ENCODE data around the gene RAI14. TPM values are rescaled to one million over a fixed set of nuclear protein-coding genes. Genes with fewer than 3 reads are reported as not detected.

Gene RAI14
- total and polyA plus RNA-seq, 2 experiments from 2014 or later, result 42.2 to 49.6 TPM

DNA sequence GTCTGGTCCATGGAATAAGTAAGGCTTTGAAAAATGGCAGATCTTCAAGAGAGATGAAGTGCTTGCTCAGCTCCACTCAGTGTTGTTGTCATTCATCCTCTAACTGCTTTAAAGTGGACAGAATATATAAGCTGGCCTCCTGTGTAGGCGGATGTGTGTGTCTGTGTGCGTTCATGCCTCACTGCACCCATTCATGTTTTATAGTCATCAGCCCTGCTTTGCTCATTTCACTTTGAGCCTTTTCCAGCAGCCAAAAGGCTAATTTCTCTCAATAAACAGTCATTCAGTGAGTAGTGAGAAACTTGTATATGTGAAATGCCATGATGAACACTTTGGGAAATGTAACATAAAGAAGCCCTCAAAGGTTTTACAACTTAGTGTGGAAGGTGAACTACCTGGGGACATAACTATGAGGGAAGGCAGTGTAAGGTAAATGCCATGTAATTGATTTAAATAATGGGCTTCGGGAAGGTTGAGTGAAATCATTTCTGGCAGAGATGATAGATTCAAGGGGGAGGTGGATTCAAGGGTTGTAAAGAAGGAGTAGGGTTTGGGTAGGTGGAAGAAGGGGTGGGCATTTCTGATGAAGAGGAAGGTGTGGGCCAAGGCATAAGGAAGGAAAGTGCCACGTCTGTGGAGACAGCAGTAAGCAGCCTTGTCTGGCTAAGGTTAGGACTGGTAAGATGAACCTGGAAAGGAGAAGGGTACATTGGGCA is 198.5 kb downstream of the RAI14 start:
- H3K79me2 ChIP-seq, result no peaks in the 10 kb centered on the region
- H2AFZ ChIP-seq, result no peak overlapping the region
- H3K4me3 ChIP-seq, result no peak overlapping the region
- H3K27me3 ChIP-seq, result no peaks in the 10 kb centered on the region
- H3K27ac ChIP-seq, result no peak overlapping the region
- no peaks in the 10 kb centered on the region for H3K9me3 ChIP-seq (ENCODE audit: low read depth)
- no peaks in the 10 kb centered on the region for H4K20me1 ChIP-seq (ENCODE audit: insufficient read depth, poor library complexity, severe bottlenecking)
- TF ChIP-seq EZH2 (IDR thresholded peaks at IDR 0.05; ENCODE audit: borderline replicate concordance), result no peak
- no peak for TF ChIP-seq CTCF (IDR thresholded peaks at IDR 0.05; ENCODE audit: poor library complexity)
- no peak for TF ChIP-seq EZH2phosphoT487 (IDR thresholded peaks at IDR 0.05; ENCODE audit: low read depth, severe bottlenecking, unreplicated experiment)
- H3K4me1 ChIP-seq (ENCODE audit: insufficient read depth), result no peaks in the 10 kb centered on the region
- H3K9me2 ChIP-seq (replicated peaks; ENCODE audit: insufficient read depth), result no peaks in the 10 kb centered on the region
- no peak overlapping the region for H3K4me2 ChIP-seq
- no peaks in the 10 kb centered on the region for H3K36me3 ChIP-seq (replicated peaks; ENCODE audit: insufficient read depth, low read depth)
- no peak for DNase-seq (ENCODE audit: low spot score)
- 84% methylated on average over 4 of the region's 4 CpGs for WGBS (ENCODE audit: low lambda C conversion rate, missing lambda C conversion rate)

DNA sequence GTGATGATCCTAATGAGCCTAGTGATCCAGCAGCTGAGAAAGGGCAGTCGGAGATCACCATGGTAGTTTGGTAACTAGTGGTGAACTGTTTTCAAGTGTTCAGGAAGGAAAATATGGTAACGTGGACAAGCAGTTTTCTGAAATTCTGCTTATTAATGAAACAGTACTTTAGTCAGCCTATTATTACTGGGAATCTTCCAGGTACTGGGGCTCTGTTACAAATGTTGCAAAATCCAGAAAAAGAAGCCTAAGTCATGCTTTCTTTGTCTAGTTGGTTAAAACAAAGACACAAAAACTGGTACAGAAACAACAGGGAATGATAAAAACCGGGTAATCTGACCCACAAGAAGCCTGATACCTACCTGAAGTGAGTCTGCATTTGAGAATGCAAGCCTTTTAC is 201.0 kb downstream of the RAI14 start:
- Histone ChIP-seq H2AFZ (no peak overlapping the region), H3K4me3 (no peak overlapping the region), H4K20me1 (ENCODE audit: insufficient read depth, poor library complexity, severe bottlenecking) (no peaks in the 10 kb centered on the region), H3K9me3 (ENCODE audit: low read depth) (no peaks in the 10 kb centered on the region), H3K27me3 (no peaks in the 10 kb centered on the region), H3K4me2 (no peak overlapping the region), H3K27ac (no peak overlapping the region), H3K4me1 (ENCODE audit: insufficient read depth) (no peaks in the 10 kb centered on the region), H3K9me2 (replicated peaks; ENCODE audit: insufficient read depth) (no peaks in the 10 kb centered on the region), H3K79me2 (no peaks in the 10 kb centered on the region), H3K36me3 (replicated peaks; ENCODE audit: insufficient read depth, low read depth) (no peaks in the 10 kb centered on the region)
- TF ChIP-seq CTCF (IDR thresholded peaks at IDR 0.05; ENCODE audit: poor library complexity) (no peak), EZH2phosphoT487 (IDR thresholded peaks at IDR 0.05; ENCODE audit: low read depth, severe bottlenecking, unreplicated experiment) (no peak), EZH2 (IDR thresholded peaks at IDR 0.05; ENCODE audit: borderline replicate concordance) (no peak)
- 94% methylated on average over 3 of the region's 3 CpGs for WGBS (ENCODE audit: low lambda C conversion rate, missing lambda C conversion rate)
- no peak for DNase-seq (ENCODE audit: low spot score)

DNA sequence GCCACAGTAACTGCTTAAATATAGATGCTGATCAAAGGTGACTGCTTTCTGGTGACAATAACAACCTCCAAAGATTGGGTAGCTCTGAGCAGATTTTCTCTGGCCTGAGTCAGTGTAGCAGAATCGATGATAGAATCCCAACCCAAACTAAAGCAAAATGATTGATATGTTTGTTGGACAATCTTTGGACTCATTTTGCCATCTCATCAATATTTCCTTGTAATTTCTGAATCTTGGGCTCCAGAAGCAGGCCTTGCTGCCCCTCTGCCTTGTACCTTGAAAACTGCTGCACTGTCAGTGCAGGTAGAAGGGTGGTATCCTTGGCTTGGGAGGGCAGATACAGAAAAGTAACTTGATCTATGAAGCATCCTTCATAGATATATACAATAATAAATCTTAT is 201.8 kb downstream of the RAI14 start:
- 97% methylated on average over 1 of the region's 1 CpG for WGBS (ENCODE audit: low lambda C conversion rate, missing lambda C conversion rate)
- TF ChIP-seq EZH2phosphoT487 (IDR thresholded peaks at IDR 0.05; ENCODE audit: low read depth, severe bottlenecking, unreplicated experiment), result no peak
- TF ChIP-seq CTCF (IDR thresholded peaks at IDR 0.05; ENCODE audit: poor library complexity), result no peak
- no peak for TF ChIP-seq EZH2 (IDR thresholded peaks at IDR 0.05; ENCODE audit: borderline replicate concordance)
- Histone ChIP-seq H3K36me3 (replicated peaks; ENCODE audit: insufficient read depth, low read depth) (no peaks in the 10 kb centered on the region), H3K4me2 (no peak overlapping the region), H3K4me1 (ENCODE audit: insufficient read depth) (no peaks in the 10 kb centered on the region), H4K20me1 (ENCODE audit: insufficient read depth, poor library complexity, severe bottlenecking) (no peaks in the 10 kb centered on the region), H2AFZ (no peak overlapping the region), H3K79me2 (no peaks in the 10 kb centered on the region), H3K27me3 (no peaks in the 10 kb centered on the region), H3K4me3 (no peak overlapping the region), H3K9me3 (ENCODE audit: low read depth) (no peaks in the 10 kb centered on the region), H3K27ac (no peak overlapping the region), H3K9me2 (replicated peaks; ENCODE audit: insufficient read depth) (no peaks in the 10 kb centered on the region)
- no peak for DNase-seq (ENCODE audit: low spot score)
